Adrenal gland (tissue), 5 donors: ENCODE results near the gene MT1F.

ENCODE experiments used
- POLR2A ChIP-seq, 2 donors: fragments of 450-650 bp; IDR thresholded peaks; one replicate each; pipeline ENCODE4 v1.6.1; 2017; ENCODE audit warnings: antibody characterized with exemption in 2 of 2, mild to moderate bottlenecking in 2 of 2, moderate library complexity in 1 of 2
- TF ChIP-seq, protein P1 (sequence below), 6 experiments: fragments of 450-650 bp in 4 of 6; fragments of 200-600 bp in 2 of 6; sonication (generic) in 1 of 6; IDR thresholded peaks; 1 replicate in 5 of 6; 2 replicates in 1 of 6; pipeline versions ENCODE4 v1.5.1 to v1.8.0; 2016 to 2021; ENCODE audit warnings: antibody characterized with exemption in 6 of 6, mild to moderate bottlenecking in 2 of 6, moderate library complexity in 1 of 6
- donor health status: DM: no; HTN: no; CAD: no.

DNA sequence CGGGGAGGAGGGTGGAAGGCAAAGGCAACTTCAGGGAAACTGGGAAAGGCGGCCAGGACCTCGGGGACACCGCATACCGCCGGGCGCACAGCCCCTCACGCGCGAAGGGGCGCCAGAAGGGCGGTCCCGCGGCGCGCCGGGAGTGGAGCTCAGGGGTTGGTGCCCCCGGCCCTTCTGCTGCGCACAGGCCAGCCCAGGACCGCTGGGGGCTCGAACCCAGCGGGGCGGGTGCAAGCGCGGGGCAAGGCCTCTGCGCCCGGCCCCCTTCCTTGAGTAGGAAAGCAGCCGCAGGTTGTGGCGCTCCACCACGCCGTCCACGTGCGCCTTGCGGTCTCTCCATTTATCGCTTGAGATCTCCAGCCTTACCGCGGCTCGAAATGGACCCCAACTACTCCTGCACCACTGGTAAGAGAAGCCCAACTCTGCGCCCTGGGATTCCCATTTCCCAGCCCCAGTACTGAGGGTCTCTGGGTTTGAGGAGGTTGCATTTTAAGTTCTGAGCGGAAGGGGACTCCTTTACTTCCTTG lies 22.3 kb upstream of the MT1F start:
- TF ChIP-seq, protein P1, sequence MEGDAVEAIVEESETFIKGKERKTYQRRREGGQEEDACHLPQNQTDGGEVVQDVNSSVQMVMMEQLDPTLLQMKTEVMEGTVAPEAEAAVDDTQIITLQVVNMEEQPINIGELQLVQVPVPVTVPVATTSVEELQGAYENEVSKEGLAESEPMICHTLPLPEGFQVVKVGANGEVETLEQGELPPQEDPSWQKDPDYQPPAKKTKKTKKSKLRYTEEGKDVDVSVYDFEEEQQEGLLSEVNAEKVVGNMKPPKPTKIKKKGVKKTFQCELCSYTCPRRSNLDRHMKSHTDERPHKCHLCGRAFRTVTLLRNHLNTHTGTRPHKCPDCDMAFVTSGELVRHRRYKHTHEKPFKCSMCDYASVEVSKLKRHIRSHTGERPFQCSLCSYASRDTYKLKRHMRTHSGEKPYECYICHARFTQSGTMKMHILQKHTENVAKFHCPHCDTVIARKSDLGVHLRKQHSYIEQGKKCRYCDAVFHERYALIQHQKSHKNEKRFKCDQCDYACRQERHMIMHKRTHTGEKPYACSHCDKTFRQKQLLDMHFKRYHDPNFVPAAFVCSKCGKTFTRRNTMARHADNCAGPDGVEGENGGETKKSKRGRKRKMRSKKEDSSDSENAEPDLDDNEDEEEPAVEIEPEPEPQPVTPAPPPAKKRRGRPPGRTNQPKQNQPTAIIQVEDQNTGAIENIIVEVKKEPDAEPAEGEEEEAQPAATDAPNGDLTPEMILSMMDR (IDR thresholded peaks at IDR 0.05), result no peak
- no peak for TF ChIP-seq POLR2A (IDR thresholded peaks at IDR 0.05)
